Fibroblast of lung (primary cell): ENCODE measurements around the gene HTRA3. TPM values are rescaled to one million over a fixed set of nuclear protein-coding genes. Genes with fewer than 3 reads are reported as not detected.

ENCODE experiments used
- DNase-seq, 2 donors: peaks; one replicate each; pipeline versions ENCODE4 v3.0.0 to v3.0.0-alpha.2; 2010; ENCODE audit warnings: low read depth in 2 of 2
- H2AFZ ChIP-seq: 2 replicates; pipeline ENCODE4 v1.5.1; 2012; ENCODE audit warnings: low read length, control low read depth, inconsistent platforms
- H3K27ac ChIP-seq: 2 replicates; pipeline ENCODE4 v1.5.1; 2011; ENCODE audit warnings: low read length, control low read depth; ENCODE audit not compliant: insufficient read depth
- H3K27me3 ChIP-seq: 2 replicates; pipeline ENCODE4 v1.5.1; 2011; ENCODE audit warnings: mild to moderate bottlenecking, low read length; ENCODE audit not compliant: control insufficient read depth, insufficient read depth
- H3K36me3 ChIP-seq: 2 replicates; pipeline ENCODE4 v1.5.1; 2011; ENCODE audit warnings: low read length; ENCODE audit not compliant: control insufficient read depth, insufficient read depth
- H3K4me1 ChIP-seq: 2 replicates; pipeline ENCODE4 v1.5.1; 2011; ENCODE audit warnings: low read length; ENCODE audit not compliant: control insufficient read depth, insufficient read depth; ENCODE audit errors: extremely low read depth
- H3K4me2 ChIP-seq: 2 replicates; pipeline ENCODE4 v1.5.1; 2011; ENCODE audit warnings: low read length, control low read depth; ENCODE audit not compliant: insufficient read depth; ENCODE audit errors: extremely low read depth
- H3K4me3 ChIP-seq, 4 experiments: fragments of 200-600 bp in 1 of 4; sonication (generic) in 1 of 4; replicated peaks in 1 of 4; 2 replicates each; pipeline ENCODE4 v1.5.1; 2011 to 2016; ENCODE audit warnings: low read length in 4 of 4, low read depth in 3 of 4, mild to moderate bottlenecking in 3 of 4, control low read depth in 2 of 4, inconsistent platforms in 1 of 4, mixed read lengths in 1 of 4; ENCODE audit not compliant: insufficient read depth in 1 of 4; ENCODE audit errors: control extremely low read depth in 1 of 4
- H3K79me2 ChIP-seq: 2 replicates; pipeline ENCODE4 v1.5.1; 2012; ENCODE audit warnings: mild to moderate bottlenecking, low read length, inconsistent platforms; ENCODE audit not compliant: control insufficient read depth, insufficient read depth
- H3K9ac ChIP-seq: 2 replicates; pipeline ENCODE4 v1.5.1; 2011; ENCODE audit warnings: mild to moderate bottlenecking, low read length, control low read depth; ENCODE audit not compliant: insufficient read depth
- H3K9me3 ChIP-seq: 2 replicates; pipeline ENCODE4 v1.5.1; 2012; ENCODE audit warnings: low read depth, low read length; ENCODE audit not compliant: control insufficient read depth, insufficient read depth
- H4K20me1 ChIP-seq: 2 replicates; pipeline ENCODE4 v1.5.1; 2011; ENCODE audit warnings: low read length; ENCODE audit not compliant: control insufficient read depth, insufficient read depth; ENCODE audit errors: extremely low read depth
- EZH2 ChIP-seq: IDR thresholded peaks from 2 replicates; pipeline ENCODE4 v1.5.1; 2012; ENCODE audit warnings: low read length, control low read depth, mild to moderate bottlenecking; ENCODE audit errors: missing control alignments
- polyA plus RNA-seq, 2 donors: library from polyadenylated mRNA; depleted of rRNA in 1 of 2; stranded (reverse) in 1 of 2; unstranded in 1 of 2; fragments of >200 nt; gene quantifications; 2 replicates each; pipeline ENCODE4 v1.2.1, GENCODE V29; 2011 to 2012; ENCODE audit warnings: missing spikeins in 1 of 2
- total RNA-seq: library from RNA; depleted of rRNA; stranded (reverse); fragments of >200 nt; gene quantifications from 2 replicates; pipeline ENCODE4 v1.2.1, GENCODE V29; 2014
- TF ChIP-seq, protein P1 (sequence below), 2 donors: IDR thresholded peaks in 1 of 2; conservative IDR thresholded peaks in 1 of 2; 1 replicate in 1 of 2; 2 replicates in 1 of 2; pipeline ENCODE4 v1.5.1; 2011 to 2012; ENCODE audit warnings: low read length in 2 of 2, control low read depth in 1 of 2, inconsistent platforms in 1 of 2, low read depth in 1 of 2, mild to moderate bottlenecking in 1 of 2

Gene HTRA3
- total and polyA plus RNA-seq, 2 donors (not counting 1 experiment from before 2014, with no cell fraction given): 2.8 to 3.5 TPM

DNA sequence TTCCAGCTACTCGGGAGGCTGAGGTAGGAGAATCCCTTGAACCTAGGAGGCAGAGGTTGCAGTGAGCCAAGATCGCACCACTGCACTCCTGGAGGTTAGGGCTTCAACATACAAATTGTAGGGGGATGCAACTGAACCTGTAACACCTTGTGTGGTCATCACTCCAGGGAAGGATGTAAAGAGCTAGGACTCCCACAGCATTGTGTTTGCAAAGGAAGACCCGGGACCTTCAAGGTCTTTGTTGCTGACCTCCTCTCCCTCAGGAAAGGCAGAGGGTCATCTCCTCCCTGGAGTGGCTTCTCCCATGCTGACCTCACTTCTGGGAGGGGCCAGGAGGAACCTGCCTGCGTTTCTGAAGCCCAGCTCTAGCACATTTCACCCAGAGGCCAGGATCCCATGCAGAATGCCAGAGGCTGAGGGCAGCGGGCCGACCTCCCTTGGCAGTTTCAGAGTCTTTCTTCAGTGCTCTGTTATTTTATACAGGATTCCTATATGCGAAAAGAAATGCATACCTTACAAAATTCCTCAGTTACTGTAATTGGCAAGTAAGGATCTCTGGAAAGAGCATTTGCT, 80.2 kb downstream of the HTRA3 start:
- H3K9ac ChIP-seq: no peak overlapping the region
- no peak overlapping the region for H3K27ac ChIP-seq
- no peaks in the 10 kb centered on the region for H3K9me3 ChIP-seq
- no peaks in the 10 kb centered on the region for H3K79me2 ChIP-seq
- DNase-seq: no peak
- H3K4me2 ChIP-seq: no peak overlapping the region
- no peaks in the 10 kb centered on the region for H3K36me3 ChIP-seq
- no peak for TF ChIP-seq EZH2
- TF ChIP-seq, protein P1, sequence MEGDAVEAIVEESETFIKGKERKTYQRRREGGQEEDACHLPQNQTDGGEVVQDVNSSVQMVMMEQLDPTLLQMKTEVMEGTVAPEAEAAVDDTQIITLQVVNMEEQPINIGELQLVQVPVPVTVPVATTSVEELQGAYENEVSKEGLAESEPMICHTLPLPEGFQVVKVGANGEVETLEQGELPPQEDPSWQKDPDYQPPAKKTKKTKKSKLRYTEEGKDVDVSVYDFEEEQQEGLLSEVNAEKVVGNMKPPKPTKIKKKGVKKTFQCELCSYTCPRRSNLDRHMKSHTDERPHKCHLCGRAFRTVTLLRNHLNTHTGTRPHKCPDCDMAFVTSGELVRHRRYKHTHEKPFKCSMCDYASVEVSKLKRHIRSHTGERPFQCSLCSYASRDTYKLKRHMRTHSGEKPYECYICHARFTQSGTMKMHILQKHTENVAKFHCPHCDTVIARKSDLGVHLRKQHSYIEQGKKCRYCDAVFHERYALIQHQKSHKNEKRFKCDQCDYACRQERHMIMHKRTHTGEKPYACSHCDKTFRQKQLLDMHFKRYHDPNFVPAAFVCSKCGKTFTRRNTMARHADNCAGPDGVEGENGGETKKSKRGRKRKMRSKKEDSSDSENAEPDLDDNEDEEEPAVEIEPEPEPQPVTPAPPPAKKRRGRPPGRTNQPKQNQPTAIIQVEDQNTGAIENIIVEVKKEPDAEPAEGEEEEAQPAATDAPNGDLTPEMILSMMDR (conservative IDR thresholded peaks at IDR 0.05 in 1 of 2, IDR thresholded peaks at IDR 0.05 in 1 of 2; ENCODE audit: low read depth in 1 of 2, low read length in 2 of 2): no peak
- peaks cover 8% of the 10 kb centered on the region for H3K27me3 ChIP-seq
- no peaks in the 10 kb centered on the region for H4K20me1 ChIP-seq
- peaks cover 3% of the 10 kb centered on the region for H3K4me1 ChIP-seq
- no peak overlapping the region for H2AFZ ChIP-seq
- H3K4me3 ChIP-seq: no peak overlapping the region

DNA sequence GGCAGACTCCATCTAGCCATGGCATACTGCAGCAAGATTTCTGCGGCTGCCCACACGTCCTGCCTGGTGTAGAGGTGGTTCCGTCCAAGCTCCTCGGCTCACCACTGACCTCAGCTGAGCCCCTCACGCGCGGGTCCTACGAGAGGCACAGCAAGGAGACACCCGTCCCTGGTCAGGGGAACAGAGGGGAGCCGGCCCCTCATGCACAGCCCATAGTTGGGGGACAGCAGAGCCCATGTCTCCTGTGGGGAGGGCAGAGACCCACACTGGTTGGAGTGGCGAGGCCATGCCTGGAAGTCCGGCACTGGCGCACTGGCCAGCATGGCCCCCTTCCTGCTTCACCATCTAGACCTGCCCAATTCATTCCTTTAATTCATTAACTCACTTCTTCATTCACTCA, 80.8 kb downstream of the HTRA3 start:
- Histone ChIP-seq H3K27ac (no peak overlapping the region), H3K4me1 (peaks cover 3% of the 10 kb centered on the region), H4K20me1 (no peaks in the 10 kb centered on the region), H3K4me2 (no peak overlapping the region), H3K9ac (no peak overlapping the region), H3K9me3 (no peaks in the 10 kb centered on the region), H3K79me2 (no peaks in the 10 kb centered on the region), H2AFZ (no peak overlapping the region), H3K4me3 (no peak overlapping the region), H3K36me3 (no peaks in the 10 kb centered on the region), H3K27me3 (peaks cover 8% of the 10 kb centered on the region)
- TF ChIP-seq, protein P1 (conservative IDR thresholded peaks at IDR 0.05 in 1 of 2, IDR thresholded peaks at IDR 0.05 in 1 of 2; ENCODE audit: low read depth in 1 of 2, low read length in 2 of 2): no peak
- TF ChIP-seq EZH2: no peak
- no peak for DNase-seq

- no peaks in the 10 kb centered on the region for H3K9me3 ChIP-seq
- no peak overlapping the region for H3K4me2 ChIP-seq
- DNase-seq: no peak
- H3K36me3 ChIP-seq: no peaks in the 10 kb centered on the region
- H3K4me1 ChIP-seq: peaks cover 3% of the 10 kb centered on the region
- TF ChIP-seq, protein P1 (conservative IDR thresholded peaks at IDR 0.05 in 1 of 2, IDR thresholded peaks at IDR 0.05 in 1 of 2; ENCODE audit: low read depth in 1 of 2, low read length in 2 of 2): no peak
- no peak for TF ChIP-seq EZH2
- no peaks in the 10 kb centered on the region for H3K79me2 ChIP-seq
- H2AFZ ChIP-seq: no peak overlapping the region
- H3K9ac ChIP-seq: no peak overlapping the region
- H3K27me3 ChIP-seq: peaks cover 8% of the 10 kb centered on the region
- H4K20me1 ChIP-seq: no peaks in the 10 kb centered on the region
- no peak overlapping the region for H3K4me3 ChIP-seq
- H3K27ac ChIP-seq: no peak overlapping the region
These were observed 81.4 kb downstream of the HTRA3 start for GRCh38 chr4:8350841-8351461.
